HepG2 (cell line): ENCODE results near the gene APBB3. TPM values are rescaled to one million over a fixed set of nuclear protein-coding genes. Genes with fewer than 3 reads are reported as not detected.

ENCODE experiments used
- GATAD1 ChIP-seq: IDR thresholded peaks from 2 replicates; pipeline ENCODE4 v1.6.1; 2016; ENCODE audit warnings: missing genetic modification reagents, missing compliant biosample characterization
- HNRNPH1 ChIP-seq: fragments of 200-400 bp; formaldehyde crosslinking; optimal IDR thresholded peaks from 2 replicates; pipeline ENCODE3; 2017; ENCODE audit warnings: mild to moderate bottlenecking, low read depth, low read length
- KDM1A ChIP-seq: IDR thresholded peaks from 2 replicates; pipeline ENCODE4 v1.6.1; 2016; ENCODE audit warnings: missing compliant biosample characterization
- MEF2D ChIP-seq: sonication (generic); formaldehyde crosslinking; IDR thresholded peaks from 2 replicates; pipeline ENCODE4 v1.5.1; 2020; ENCODE audit warnings: mild to moderate bottlenecking, missing genetic modification reagents
- NFKB2 ChIP-seq: sonication (generic); formaldehyde crosslinking; IDR thresholded peaks from 2 replicates; pipeline ENCODE4 v1.4.0; 2020; ENCODE audit warnings: missing genetic modification reagents, borderline replicate concordance
- PHF21A ChIP-seq: sonication (generic); formaldehyde crosslinking; IDR thresholded peaks from 2 replicates; pipeline ENCODE4 v1.5.0; 2020; ENCODE audit warnings: mild to moderate bottlenecking, missing genetic modification reagents
- SMARCC2 ChIP-seq: fragments of 450-650 bp; IDR thresholded peaks from 2 replicates; pipeline ENCODE4 v1.6.1; 2017; ENCODE audit warnings: antibody characterized with exemption, mild to moderate bottlenecking
- SNAPC5 ChIP-seq: sonication (generic); formaldehyde crosslinking; IDR thresholded peaks from 2 replicates; pipeline ENCODE4 v1.8.1; 2023; ENCODE audit warnings: mild to moderate bottlenecking, missing genetic modification reagents, borderline replicate concordance
- SYNCRIP ChIP-seq: fragments of 200-400 bp; formaldehyde crosslinking; IDR thresholded peaks from 2 replicates; pipeline ENCODE4 v1.6.1; 2018; ENCODE audit warnings: mild to moderate bottlenecking, low read depth, low read length; ENCODE audit not compliant: insufficient read depth
- TMF1 ChIP-seq: sonication (generic); formaldehyde crosslinking; IDR thresholded peaks from 2 replicates; pipeline ENCODE4 v1.8.1; 2022; ENCODE audit warnings: low read depth, missing genetic modification reagents
- ZFP36L2 ChIP-seq: sonication (generic); formaldehyde crosslinking; IDR thresholded peaks from 2 replicates; pipeline ENCODE4 v1.4.0; 2020; ENCODE audit warnings: missing genetic modification reagents
- ZFYVE20 ChIP-seq: sonication (generic); formaldehyde crosslinking; IDR thresholded peaks from 2 replicates; pipeline ENCODE4 v1.8.0; 2023; ENCODE audit warnings: low read depth, mild to moderate bottlenecking, moderate library complexity, missing genetic modification reagents, borderline replicate concordance
- ZHX2 ChIP-seq, 2 experiments: sonication (generic) in 1 of 2; formaldehyde crosslinking in 1 of 2; IDR thresholded peaks; 2 replicates each; pipeline versions ENCODE4 v1.6.1 to v1.9.0; 2014 to 2022; ENCODE audit warnings: antibody characterized with exemption in 1 of 2, borderline replicate concordance in 1 of 2, inconsistent platforms in 1 of 2, low read depth in 1 of 2, missing genetic modification reagents in 1 of 2
- ZMAT3 ChIP-seq: sonication (generic); formaldehyde crosslinking; conservative IDR thresholded peaks from 2 replicates; pipeline ENCODE4 v1.7.0; 2021; ENCODE audit warnings: missing genetic modification reagents
- ZNF17 ChIP-seq: sonication (generic); formaldehyde crosslinking; IDR thresholded peaks from 2 replicates; pipeline ENCODE4 v1.5.0; 2020; ENCODE audit warnings: mild to moderate bottlenecking, missing genetic modification reagents
- ZNF230 ChIP-seq: sonication (generic); formaldehyde crosslinking; IDR thresholded peaks from 2 replicates; pipeline ENCODE4 v1.4.0; 2020; ENCODE audit warnings: mild to moderate bottlenecking, missing genetic modification reagents
- ZNF382 ChIP-seq: sonication (generic); formaldehyde crosslinking; IDR thresholded peaks from 2 replicates; pipeline ENCODE4 v1.5.0; 2020; ENCODE audit warnings: missing genetic modification reagents, mild to moderate bottlenecking, borderline replicate concordance
- ZNF496 ChIP-seq: sonication (generic); formaldehyde crosslinking; IDR thresholded peaks from 2 replicates; pipeline ENCODE4 v1.8.1; 2023; ENCODE audit warnings: mild to moderate bottlenecking, moderate library complexity, missing genetic modification reagents; ENCODE audit not compliant: insufficient replicate concordance
- ZNF558 ChIP-seq: sonication (generic); formaldehyde crosslinking; IDR thresholded peaks from 2 replicates; pipeline ENCODE4 v1.9.0; 2022; ENCODE audit warnings: mild to moderate bottlenecking, missing genetic modification reagents, borderline replicate concordance
- ZNF704 ChIP-seq: sonication (generic); formaldehyde crosslinking; IDR thresholded peaks from 2 replicates; pipeline ENCODE4 v1.8.1; 2023; ENCODE audit warnings: mild to moderate bottlenecking, inconsistent platforms, moderate library complexity, missing genetic modification reagents, borderline replicate concordance
- polyA plus RNA-seq, 8 experiments: library from polyadenylated mRNA; depleted of rRNA in 3 of 8; stranded (reverse) in 7 of 8; unstranded in 1 of 8; fragments of >200 nt; fragmentation: Illumina TruSeq in 4 of 8; extraction: Trizol in 4 of 8; gene quantifications; 2 replicates each; pipeline versions ENCODE4 v1.2.1 to v1.2.3, GENCODE V29; 2011 to 2016; ENCODE audit warnings: low read depth in 4 of 8, missing spikeins in 1 of 8, mixed read lengths in 1 of 8; ENCODE audit not compliant: insufficient read depth in 1 of 8
- total RNA-seq, 5 experiments: library from RNA; depleted of rRNA; stranded (reverse); fragments of >200 nt; fragmentation: Illumina TruSeq; extraction: Trizol; gene quantifications; 2 replicates each; pipeline ENCODE4 v1.2.3, GENCODE V29; 2016; ENCODE audit warnings: low read depth in 1 of 5

Gene APBB3
- total and polyA plus RNA-seq, 2 of the 13 experiments (the other 11 are each of a cell fraction or from before 2014, with no cell fraction given), result 0.38 to 0.78 TPM

- TF ChIP-seq ZNF382 (CRISPR knock-in tag), result no peak
- TF ChIP-seq NFKB2 (CRISPR knock-in tag), result no peak
- no peak for TF ChIP-seq SMARCC2
- no peak for TF ChIP-seq KDM1A (CRISPR knock-in tag)
- no peak; the same call in none of the 2 replicates for TF ChIP-seq ZNF230 (CRISPR knock-in tag)
- no peak for TF ChIP-seq ZMAT3 (CRISPR knock-in tag)
- TF ChIP-seq ZFYVE20, result no peak
- no peak for TF ChIP-seq ZNF704 (CRISPR knock-in tag)
- no peak for TF ChIP-seq ZNF17
- no peak; the same call in 1 of the 2 replicates for TF ChIP-seq MEF2D (CRISPR knock-in tag)
- TF ChIP-seq ZNF496 (CRISPR knock-in tag), result no peak
- TF ChIP-seq SYNCRIP, result no peak
- no peak for TF ChIP-seq ZNF558 (CRISPR knock-in tag)
- peak; percentile 79 for TF ChIP-seq PHF21A (CRISPR knock-in tag)
- no peak for TF ChIP-seq HNRNPH1
- no peak for TF ChIP-seq GATAD1 (CRISPR knock-in tag)
- no peak for TF ChIP-seq ZFP36L2
- no peak for TF ChIP-seq ZHX2 (IDR thresholded peaks at IDR 0.05; ENCODE audit: low read depth)
- TF ChIP-seq ZHX2 (CRISPR knock-in tag; IDR thresholded peaks at IDR 0.05; ENCODE audit: borderline replicate concordance), result no peak
- TF ChIP-seq TMF1 (CRISPR knock-in tag), result no peak
- no peak for TF ChIP-seq SNAPC5 (CRISPR knock-in tag)
- TF ChIP-seq, all 625 proteins: peak for 99
Observed at GRCh38 chr5:140546851-140547507, 17.4 kb downstream of the APBB3 start (continued).
